Activated naive CD8-positive, alpha-beta T cell (primary cell): ENCODE results near the gene ASAP3.

Source experiments
- H3K27ac Mint-ChIP-seq: one replicate; pipeline ENCODE4 v1.8.0; 2021; ENCODE audit warnings: mixed read lengths
- H3K27me3 Mint-ChIP-seq: one replicate; pipeline ENCODE4 v1.8.0; 2021; ENCODE audit warnings: mixed read lengths
- H3K36me3 Mint-ChIP-seq: one replicate; pipeline ENCODE4 v1.8.0; 2021; ENCODE audit warnings: mixed read lengths
- H3K4me1 Mint-ChIP-seq: one replicate; pipeline ENCODE4 v1.8.0; 2021; ENCODE audit warnings: low read depth, mixed read lengths
- H3K4me3 Mint-ChIP-seq: one replicate; pipeline ENCODE4 v1.8.0; 2021; ENCODE audit warnings: mild to moderate bottlenecking, mixed read lengths
- H3K9me3 Mint-ChIP-seq: one replicate; pipeline ENCODE4 v1.8.0; 2021; ENCODE audit warnings: low read depth, mixed read lengths

The ASAP3 gene

GRCh38 chr1:23396380-23396779 lies 87.6 kb downstream of the ASAP3 start:
- Mint-ChIP-seq H3K27me3 (no peaks in the 10 kb centered on the region), H3K9me3 (no peaks in the 10 kb centered on the region), H3K4me1 (no peaks in the 10 kb centered on the region), H3K4me3 (no peak overlapping the region), H3K27ac (no peak overlapping the region), H3K36me3 (peaks cover 2% of the 10 kb centered on the region)

DNA sequence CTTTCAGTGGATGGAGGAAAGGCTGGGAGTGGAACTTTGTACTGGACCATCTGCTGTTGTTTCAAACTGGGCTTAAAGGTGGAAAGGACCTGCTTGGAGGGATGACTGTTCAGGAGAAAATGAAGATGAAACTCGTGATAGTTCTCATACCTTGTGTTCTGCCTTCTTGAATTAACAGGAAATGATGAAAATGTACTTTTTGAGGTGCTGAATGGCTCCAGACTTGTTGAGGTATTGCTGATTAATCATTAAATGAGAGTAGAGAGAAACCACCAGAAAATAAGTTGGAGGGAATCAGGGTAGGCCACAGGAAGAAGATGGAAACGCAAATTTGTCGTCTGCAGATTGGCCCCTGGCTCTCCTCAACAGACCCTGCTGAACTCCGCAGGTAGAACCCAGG lies 88.1 kb downstream of the ASAP3 start:
- H3K27ac Mint-ChIP-seq = no peak overlapping the region
- no peaks in the 10 kb centered on the region for H3K27me3 Mint-ChIP-seq
- H3K9me3 Mint-ChIP-seq = no peaks in the 10 kb centered on the region
- peaks cover 2% of the 10 kb centered on the region for H3K36me3 Mint-ChIP-seq
- H3K4me3 Mint-ChIP-seq = no peak overlapping the region
- H3K4me1 Mint-ChIP-seq = no peaks in the 10 kb centered on the region

DNA sequence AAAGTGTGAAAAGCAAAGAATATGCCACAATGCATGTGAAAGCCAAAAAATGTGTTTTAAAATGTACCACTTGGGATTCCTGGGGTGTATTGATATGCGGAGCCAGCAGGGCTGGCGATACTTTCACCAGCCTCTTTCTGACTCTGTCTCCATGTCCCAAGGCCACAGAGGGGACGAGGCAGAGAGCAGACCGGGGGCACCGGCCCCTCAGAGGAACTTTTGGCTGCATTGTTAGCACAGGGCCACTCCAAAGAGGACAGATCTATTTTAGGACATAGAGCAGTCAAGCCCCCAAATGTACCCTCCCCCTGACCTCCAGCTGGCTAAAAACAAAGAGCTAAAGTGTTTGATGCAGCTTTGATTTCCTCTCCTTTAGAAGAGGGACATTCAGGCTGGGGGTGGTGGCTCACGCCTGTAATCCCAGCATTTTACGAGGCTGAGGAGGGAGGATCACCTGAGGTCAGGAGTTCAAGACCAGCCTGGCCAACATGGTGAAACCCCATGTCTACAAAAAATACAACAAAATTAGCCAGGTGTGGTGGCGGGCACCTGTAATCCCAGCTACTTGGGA lies 88.7 kb downstream of the ASAP3 start:
- H3K9me3 Mint-ChIP-seq = no peaks in the 10 kb centered on the region
- H3K27me3 Mint-ChIP-seq = no peaks in the 10 kb centered on the region
- H3K27ac Mint-ChIP-seq = no peak overlapping the region
- no peaks in the 10 kb centered on the region for H3K4me1 Mint-ChIP-seq
- H3K36me3 Mint-ChIP-seq = peaks cover 2% of the 10 kb centered on the region
- no peak overlapping the region for H3K4me3 Mint-ChIP-seq

DNA sequence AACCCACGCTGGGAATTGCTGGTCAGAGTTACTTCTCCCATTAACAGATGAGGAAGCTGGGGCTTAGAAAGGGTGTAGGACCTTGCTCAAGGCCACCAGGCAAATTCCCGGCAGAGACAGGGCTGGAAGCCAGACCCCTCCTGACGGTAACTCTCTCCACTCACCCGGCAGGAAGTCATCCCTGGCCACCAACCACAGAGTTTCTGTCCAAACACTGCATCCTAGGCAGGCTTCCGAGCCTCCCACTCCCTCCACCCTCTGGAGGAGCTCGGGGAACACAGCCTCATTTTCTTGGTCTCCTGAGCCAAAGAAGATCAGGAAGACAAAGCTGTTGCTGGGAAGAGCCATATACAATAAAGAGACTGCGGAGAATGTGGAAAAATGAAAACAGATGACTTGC lies 89.3 kb downstream of the ASAP3 start:
- no peaks in the 10 kb centered on the region for H3K9me3 Mint-ChIP-seq
- no peaks in the 10 kb centered on the region for H3K4me1 Mint-ChIP-seq
- no peaks in the 10 kb centered on the region for H3K27me3 Mint-ChIP-seq
- H3K27ac Mint-ChIP-seq = no peak overlapping the region
- peaks cover 2% of the 10 kb centered on the region for H3K36me3 Mint-ChIP-seq
- no peak overlapping the region for H3K4me3 Mint-ChIP-seq

DNA sequence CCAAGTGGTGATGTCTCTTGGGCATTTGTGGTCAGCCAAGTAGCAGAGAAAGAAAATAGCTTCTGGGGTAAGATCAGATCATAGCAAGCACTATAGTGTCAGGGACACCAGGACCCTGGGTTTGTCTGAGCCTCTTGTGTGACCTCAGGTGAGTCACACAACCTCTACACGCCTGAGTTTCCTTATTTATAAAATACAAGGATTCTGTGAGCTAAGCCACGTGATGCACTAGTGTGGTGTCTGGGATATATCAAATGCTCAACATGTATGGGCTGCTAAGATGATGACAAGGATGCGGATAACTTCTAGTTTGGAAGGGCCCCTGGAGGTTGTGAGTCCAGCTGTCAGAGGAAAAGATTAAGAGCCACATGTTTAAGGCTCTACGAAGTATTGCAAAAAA lies 89.8 kb downstream of the ASAP3 start:
- Mint-ChIP-seq H3K9me3 (no peaks in the 10 kb centered on the region), H3K4me3 (no peak overlapping the region), H3K4me1 (no peaks in the 10 kb centered on the region), H3K27ac (no peak overlapping the region), H3K27me3 (no peaks in the 10 kb centered on the region), H3K36me3 (peaks cover 2% of the 10 kb centered on the region)

DNA sequence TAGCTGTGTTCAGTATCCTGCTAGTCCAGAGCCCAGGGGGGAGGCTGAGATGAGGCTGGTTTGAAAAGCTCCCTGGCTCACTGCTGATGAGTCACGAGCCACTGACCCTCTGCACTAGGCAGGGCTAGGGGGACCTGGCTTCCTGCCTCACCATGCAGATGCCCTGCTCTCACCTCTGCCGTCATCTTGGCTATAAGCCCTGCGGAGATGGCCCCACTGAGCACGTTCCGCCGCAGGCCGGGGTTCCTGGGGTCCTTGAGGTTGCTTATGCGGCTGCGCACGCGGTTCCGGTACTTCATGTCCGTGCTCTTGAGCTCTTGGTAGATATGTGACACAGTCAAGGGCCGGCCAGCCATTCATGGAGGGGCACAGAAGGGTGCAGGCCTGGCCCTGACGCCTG lies 90.3 kb downstream of the ASAP3 start:
- Mint-ChIP-seq H3K27ac (no peak overlapping the region), H3K36me3 (peaks cover 2% of the 10 kb centered on the region)

GRCh38 chr1:23392125-23392855 lies 91.7 kb downstream of the ASAP3 start:
- Mint-ChIP-seq H3K27me3 (no peaks in the 10 kb centered on the region), H3K27ac (no peak overlapping the region), H3K9me3 (no peaks in the 10 kb centered on the region), H3K36me3 (peaks cover 2% of the 10 kb centered on the region), H3K4me1 (no peaks in the 10 kb centered on the region), H3K4me3 (no peak overlapping the region)

More for the DNA sequence above, 90.3 kb downstream of the ASAP3 start:
- no peak overlapping the region for H3K4me3 Mint-ChIP-seq
- no peaks in the 10 kb centered on the region for H3K4me1 Mint-ChIP-seq
- no peaks in the 10 kb centered on the region for H3K9me3 Mint-ChIP-seq
- no peaks in the 10 kb centered on the region for H3K27me3 Mint-ChIP-seq

DNA sequence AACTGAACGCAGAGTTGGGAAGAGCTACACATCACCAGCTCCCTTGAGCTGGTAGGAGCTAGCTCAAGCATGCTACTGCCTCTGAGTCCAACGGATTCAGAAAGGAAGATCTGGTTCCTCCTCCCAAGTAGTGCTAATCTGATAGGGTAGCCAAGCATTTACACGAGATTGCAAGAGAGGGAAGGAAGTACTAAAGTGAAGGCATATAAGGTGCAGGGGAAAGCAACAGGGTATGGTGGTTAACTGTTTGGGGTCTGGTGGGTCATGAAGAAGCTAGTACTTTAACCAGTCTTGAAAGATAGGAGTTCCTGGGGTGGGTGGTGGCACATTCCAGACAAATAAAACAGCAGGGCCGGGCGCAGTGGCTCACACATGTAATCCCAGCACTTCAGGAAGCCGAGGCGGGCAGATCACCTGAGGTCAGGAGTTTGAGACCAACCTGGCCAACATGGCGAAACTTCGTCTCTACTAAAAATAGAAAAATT lies 94.1 kb downstream of the ASAP3 start:
- H3K27ac Mint-ChIP-seq = no peak overlapping the region
- H3K9me3 Mint-ChIP-seq = no peaks in the 10 kb centered on the region
- no peak overlapping the region for H3K4me3 Mint-ChIP-seq
- H3K4me1 Mint-ChIP-seq = no peaks in the 10 kb centered on the region
- peaks cover 2% of the 10 kb centered on the region for H3K36me3 Mint-ChIP-seq
- no peaks in the 10 kb centered on the region for H3K27me3 Mint-ChIP-seq

DNA sequence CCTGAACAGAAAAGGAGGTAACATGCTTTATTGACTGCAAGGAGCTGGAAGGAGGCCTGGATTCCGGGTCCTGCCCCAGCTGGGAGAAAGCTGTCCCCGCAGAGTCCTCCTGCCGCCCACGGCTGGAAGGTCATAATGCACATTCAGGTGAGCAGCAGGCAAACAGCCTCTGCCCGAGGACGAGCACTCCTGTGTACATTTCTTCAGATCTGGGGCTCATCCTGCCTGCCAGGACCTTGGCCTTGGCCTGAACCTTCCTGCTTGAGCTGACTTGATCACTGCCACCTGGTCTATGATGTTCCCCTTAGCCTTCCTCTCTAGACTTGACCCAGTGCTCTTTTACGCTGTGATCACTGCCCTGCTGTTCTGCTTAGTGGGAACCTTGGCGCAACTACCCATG lies 96.5 kb downstream of the ASAP3 start:
- H3K4me1 Mint-ChIP-seq = no peaks in the 10 kb centered on the region
- H3K4me3 Mint-ChIP-seq = no peak overlapping the region
- H3K9me3 Mint-ChIP-seq = no peaks in the 10 kb centered on the region
- no peaks in the 10 kb centered on the region for H3K36me3 Mint-ChIP-seq
- H3K27me3 Mint-ChIP-seq = no peaks in the 10 kb centered on the region
- no peak overlapping the region for H3K27ac Mint-ChIP-seq

DNA sequence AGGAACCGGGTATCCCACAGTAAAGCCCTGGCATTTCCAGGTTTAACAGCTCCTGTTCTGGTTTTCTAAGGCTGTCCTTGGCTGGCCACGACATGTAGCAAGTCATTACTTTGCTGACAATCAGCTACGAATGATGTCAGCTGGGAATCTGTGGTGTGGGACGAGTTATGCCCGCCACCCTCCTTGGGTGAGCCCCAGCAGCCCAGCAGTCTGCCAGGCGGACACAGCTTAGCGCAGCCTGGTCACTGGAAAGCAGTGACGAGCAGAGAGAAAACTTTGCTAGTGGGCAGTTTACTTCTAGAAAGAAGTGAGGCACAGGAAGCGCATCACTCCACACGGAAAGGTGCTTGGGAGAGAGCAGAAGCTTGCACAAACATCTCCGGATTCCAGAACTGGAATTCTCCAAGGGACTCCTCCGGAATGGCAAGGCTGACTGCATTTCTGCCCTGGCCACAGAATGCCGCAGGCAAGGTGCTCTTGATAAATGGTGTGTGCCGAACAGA lies 98.8 kb downstream of the ASAP3 start:
- no peaks in the 10 kb centered on the region for H3K36me3 Mint-ChIP-seq
- H3K4me3 Mint-ChIP-seq = no peak overlapping the region
- H3K9me3 Mint-ChIP-seq = no peaks in the 10 kb centered on the region
- no peaks in the 10 kb centered on the region for H3K27me3 Mint-ChIP-seq
- no peaks in the 10 kb centered on the region for H3K4me1 Mint-ChIP-seq
- no peak overlapping the region for H3K27ac Mint-ChIP-seq

DNA sequence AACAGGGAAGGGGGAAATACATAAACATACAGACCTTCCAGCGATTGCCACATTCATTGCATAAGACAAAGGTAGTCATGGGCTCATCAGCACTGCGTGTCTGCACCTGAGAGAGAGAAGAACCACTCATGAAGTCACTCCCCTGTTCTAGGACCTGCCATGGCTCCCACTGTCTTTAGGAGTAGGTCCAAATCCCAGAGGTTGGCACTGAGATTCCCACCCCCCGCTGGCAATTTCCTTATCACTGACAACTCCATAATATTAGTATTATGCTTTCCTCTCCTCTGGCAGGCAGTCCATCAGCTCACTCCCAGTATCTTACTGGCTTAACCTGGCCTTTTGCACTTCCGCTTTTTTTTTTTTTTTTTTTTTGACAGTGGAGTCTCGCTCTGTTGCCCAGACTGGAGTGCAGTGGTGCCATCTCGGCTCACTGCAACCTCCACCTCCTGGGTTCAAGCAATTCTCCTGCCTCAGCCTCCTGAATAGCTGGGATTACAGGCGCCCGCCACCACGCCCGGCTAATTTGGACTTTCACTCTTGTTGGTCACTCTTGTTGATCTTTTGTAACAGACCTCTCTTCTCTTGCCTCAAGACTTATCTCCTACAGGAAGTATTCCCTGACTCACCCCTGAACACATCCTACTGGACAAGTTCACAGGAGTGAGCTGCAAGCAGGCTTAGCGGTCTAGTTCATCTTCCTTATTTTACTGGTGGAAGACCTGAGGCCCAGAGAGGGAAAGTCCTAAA lies 99.5 kb downstream of the ASAP3 start:
- Mint-ChIP-seq H3K27me3 (no peaks in the 10 kb centered on the region), H3K9me3 (no peaks in the 10 kb centered on the region), H3K27ac (no peak overlapping the region), H3K36me3 (no peaks in the 10 kb centered on the region), H3K4me3 (no peak overlapping the region), H3K4me1 (no peaks in the 10 kb centered on the region)

DNA sequence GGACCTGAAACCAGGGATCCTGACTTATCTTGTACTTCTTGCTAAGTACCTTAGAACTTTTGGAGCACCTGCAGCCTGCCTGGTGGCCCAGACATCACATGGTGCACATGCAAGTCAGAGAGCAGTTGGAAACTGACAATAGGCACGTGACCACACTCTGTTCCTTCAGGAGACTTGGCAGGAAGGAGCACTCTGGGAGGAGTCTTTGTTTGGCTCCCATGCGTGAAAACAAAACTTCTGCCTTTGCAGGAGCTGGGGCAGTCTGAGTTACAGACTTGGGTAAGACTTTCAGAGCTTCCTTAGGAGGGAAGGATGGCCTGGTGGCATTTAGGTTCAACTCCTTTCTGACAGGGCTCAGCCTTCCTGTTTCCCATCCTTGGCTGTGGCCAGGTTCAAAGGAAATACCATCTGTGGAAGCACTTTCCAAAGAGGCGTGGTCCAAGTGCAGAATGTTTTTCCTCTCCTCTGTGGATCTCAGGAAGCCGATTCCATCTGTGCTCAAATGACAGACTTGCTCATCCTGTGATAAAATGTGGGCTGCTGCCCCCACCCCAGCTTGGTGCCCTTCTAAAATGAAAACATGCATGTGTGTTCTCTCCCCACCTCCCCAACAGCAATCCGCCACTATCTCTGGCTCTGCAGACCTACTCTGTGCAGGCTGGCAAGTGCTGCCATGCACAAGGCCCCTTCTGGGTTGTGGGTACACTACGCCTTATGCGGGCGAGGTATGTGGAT lies 100.2 kb downstream of the ASAP3 start:
- H3K27me3 Mint-ChIP-seq = no peaks in the 10 kb centered on the region
- H3K27ac Mint-ChIP-seq = no peak overlapping the region
- H3K9me3 Mint-ChIP-seq = no peaks in the 10 kb centered on the region
- H3K4me1 Mint-ChIP-seq = no peaks in the 10 kb centered on the region
- H3K4me3 Mint-ChIP-seq = no peak overlapping the region
- H3K36me3 Mint-ChIP-seq = no peaks in the 10 kb centered on the region

DNA sequence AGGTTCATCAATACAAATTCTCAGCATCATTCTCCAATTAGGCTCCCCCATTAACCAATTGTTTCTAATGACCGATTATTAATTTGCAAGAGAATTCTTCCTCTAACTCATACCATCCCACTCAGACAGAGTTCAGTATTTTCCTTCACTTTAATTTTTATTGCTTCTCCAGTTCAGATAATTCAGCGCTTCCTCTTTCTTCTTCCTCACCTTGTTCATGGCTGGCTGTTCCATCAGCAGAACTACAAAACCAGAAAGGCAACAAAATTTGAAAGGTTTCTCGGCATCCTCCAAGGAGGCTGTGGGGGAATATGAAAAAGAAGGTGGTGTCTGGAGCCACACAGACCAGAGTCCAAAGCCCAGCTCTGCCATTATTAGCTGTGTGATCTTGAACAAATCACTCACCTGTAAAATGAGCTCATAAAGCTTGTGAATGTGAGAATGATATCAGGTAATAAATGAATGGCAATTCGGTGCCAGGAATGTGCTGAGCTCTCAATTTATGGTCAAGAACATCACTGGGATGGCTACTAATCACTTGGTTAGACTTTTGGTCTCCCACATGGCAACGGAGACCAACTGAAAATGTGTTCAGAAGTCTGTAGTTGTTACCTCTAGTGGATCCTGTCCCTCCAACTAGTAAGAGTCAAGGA lies 102.6 kb downstream of the ASAP3 start:
- no peak overlapping the region for H3K4me3 Mint-ChIP-seq
- H3K27ac Mint-ChIP-seq = peak overlapping the region; percentile 43
- H3K4me1 Mint-ChIP-seq = no peaks in the 10 kb centered on the region
- H3K36me3 Mint-ChIP-seq = no peaks in the 10 kb centered on the region
- H3K9me3 Mint-ChIP-seq = no peaks in the 10 kb centered on the region
- no peaks in the 10 kb centered on the region for H3K27me3 Mint-ChIP-seq

DNA sequence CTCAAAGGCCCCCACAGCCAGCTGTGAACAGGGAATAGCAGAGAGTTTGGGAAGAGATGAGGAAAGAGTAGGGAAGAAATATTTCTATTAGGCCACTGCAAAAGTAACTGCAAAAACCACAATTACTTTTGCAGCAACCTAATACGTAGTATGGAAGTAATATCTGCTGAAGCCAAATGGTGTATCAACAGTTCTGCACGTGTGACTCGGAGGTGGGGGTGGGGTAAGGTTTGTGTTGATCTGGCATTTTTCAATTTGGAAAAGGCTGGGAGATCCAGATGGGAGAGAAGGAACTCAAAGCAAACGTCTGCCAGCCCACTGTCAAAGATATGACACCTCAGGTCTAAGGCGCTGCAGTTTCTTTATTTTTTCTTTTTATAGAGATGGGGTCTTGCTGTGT lies 103.3 kb downstream of the ASAP3 start:
- Mint-ChIP-seq H3K27me3 (no peaks in the 10 kb centered on the region), H3K27ac (no peak overlapping the region)

More for the DNA sequence above, 103.3 kb downstream of the ASAP3 start:
- Mint-ChIP-seq H3K4me3 (no peak overlapping the region), H3K4me1 (no peaks in the 10 kb centered on the region), H3K36me3 (no peaks in the 10 kb centered on the region), H3K9me3 (no peaks in the 10 kb centered on the region)
